OCI-LY7 (cell line): ENCODE data around the gene ARL4A. TPM values are rescaled to one million over a fixed set of nuclear protein-coding genes. Genes with fewer than 3 reads are reported as not detected.

Source experiments
- Bru-seq: library from RNA; stranded (reverse); fragments of 400-500 nt; gene quantifications from one replicate; lab custom pipeline; 2021; lab: Mats Ljungman, UMichigan
- BruChase-seq, 2 experiments: library from RNA; stranded (reverse); fragments of 400-500 nt; gene quantifications; one replicate each; lab custom pipeline; 2021; lab: Mats Ljungman, UMichigan
- BruUV-seq: library from RNA; stranded (reverse); fragments of 400-500 nt; replicated peaks from 2 replicates; lab custom pipeline; 2021; lab: Mats Ljungman, UMichigan
- CTCF ChIA-PET: fragments of 300-600 bp; sonication (Branson Sonifier 250); formaldehyde crosslinking; loops from one replicate; lab custom pipeline; 2022; ENCODE audit warnings: antibody characterized with exemption; ENCODE audit not compliant: unreplicated experiment; lab: Charles Lee
- POLR2A ChIA-PET: fragments of 300-600 bp; sonication (Branson Sonifier 250); formaldehyde crosslinking; loops from one replicate; lab custom pipeline; 2022; ENCODE audit warnings: antibody characterized with exemption; lab: Charles Lee
- DNase-seq: peaks from one replicate; pipeline ENCODE4 v3.0.0-alpha.2; 2015; ENCODE audit warnings: low spot score
- H2AFZ ChIP-seq: fragments of 200-600 bp; sonication (generic), shearing (Covaris generic); 2 replicates; pipeline ENCODE4 v1.6.1; 2014; ENCODE audit warnings: mild to moderate bottlenecking, antibody characterized with exemption, low read length, moderate library complexity
- H3K27ac ChIP-seq: fragments of 200-600 bp; sonication (generic); 2 replicates; pipeline ENCODE4 v1.5.1; 2014; ENCODE audit warnings: mixed run types, low read depth, mild to moderate bottlenecking, moderate library complexity, low read length, inconsistent platforms; ENCODE audit not compliant: poor library complexity, severe bottlenecking
- H3K36me3 ChIP-seq: fragments of 200-600 bp; sonication (generic); 2 replicates; pipeline ENCODE4 v1.6.1; 2014; ENCODE audit warnings: mild to moderate bottlenecking, antibody characterized with exemption, low read length, moderate library complexity, mixed read lengths; ENCODE audit not compliant: insufficient read depth
- H3K4me1 ChIP-seq: fragments of 200-600 bp; sonication (generic); 2 replicates; pipeline ENCODE4 v1.5.1; 2014; ENCODE audit warnings: mild to moderate bottlenecking, low read length; ENCODE audit not compliant: insufficient read depth, poor library complexity, severe bottlenecking
- H3K4me2 ChIP-seq: fragments of 200-600 bp; sonication (generic); 2 replicates; pipeline ENCODE4 v1.6.1; 2014; ENCODE audit warnings: mild to moderate bottlenecking, low read length
- H3K4me3 ChIP-seq: fragments of 200-600 bp; sonication (generic); 2 replicates; pipeline ENCODE4 v1.5.1; 2014; ENCODE audit warnings: mild to moderate bottlenecking, low read depth, low read length; ENCODE audit not compliant: poor library complexity, severe bottlenecking
- H3K79me2 ChIP-seq: fragments of 200-600 bp; sonication (generic); 2 replicates; pipeline ENCODE4 v1.6.1; 2016; ENCODE audit warnings: low read depth, mild to moderate bottlenecking, low read length, moderate library complexity, mixed read lengths; ENCODE audit not compliant: insufficient read depth
- H3K9me2 ChIP-seq: fragments of 200-600 bp; sonication (generic); 2 replicates; pipeline ENCODE4 v1.6.1; 2016; ENCODE audit warnings: mild to moderate bottlenecking, low read length, mixed read lengths; ENCODE audit not compliant: insufficient read depth
- H3K9me3 ChIP-seq: fragments of 200-600 bp; sonication (generic); 2 replicates; pipeline ENCODE4 v1.6.1; 2014; ENCODE audit warnings: mild to moderate bottlenecking, mixed run types, low read length, mixed read lengths
- H4K20me1 ChIP-seq: fragments of 200-600 bp; sonication (generic); 2 replicates; pipeline ENCODE4 v1.6.1; 2014; ENCODE audit warnings: mild to moderate bottlenecking, antibody characterized with exemption, low read length, moderate library complexity, mixed read lengths; ENCODE audit not compliant: insufficient read depth
- CTCF ChIP-seq: fragments of 200-600 bp; sonication (generic); conservative IDR thresholded peaks from 2 replicates; pipeline ENCODE4 v1.5.1; 2014; ENCODE audit warnings: mild to moderate bottlenecking, antibody characterized with exemption, low read length, moderate library complexity, mixed read lengths
- EZH2phosphoT487 ChIP-seq: fragments of 200-600 bp; sonication (generic); IDR thresholded peaks from 2 replicates; pipeline ENCODE4 v1.6.1; 2018; ENCODE audit warnings: low read depth, borderline replicate concordance, mild to moderate bottlenecking, mixed run types, antibody characterized with exemption, low read length, moderate library complexity, mixed read lengths
- intact Hi-C: fragments of 100-400 bp; cut with micrococcal nuclease; formaldehyde crosslinking; loops from one replicate; pipeline ENCODE4 v1.10.0; 2022; ENCODE audit not compliant: unreplicated experiment
- long read RNA-seq: library from polyadenylated mRNA; stranded (forward); transcript quantifications from one replicate; pipeline ENCODE4 v2.0.0, GENCODE V29; 2022
- total RNA-seq, 2 experiments: library from RNA; depleted of rRNA in 1 of 2; stranded (reverse); fragments of >200 nt in 1 of 2; shearing (Covaris generic) in 1 of 2; gene quantifications; 2 replicates each; pipeline ENCODE4 v1.2.3, GENCODE V29; 2014 to 2022

Gene ARL4A
- total RNA-seq (2014; rRNA removed; shearing (Covaris generic)) (5.5 and 7.4 TPM in 2 replicates), total RNA-seq (2022) (10.1 and 13.1 TPM in 2 replicates), Bru-seq, nascent RNA (percentile 82 among the genes with signal in this experiment), BruChase-seq, experiment 1, labeled RNA remaining after a 6-hour chase (percentile 52 among the genes with signal in this experiment), BruChase-seq, experiment 2, labeled RNA remaining after a 2-hour chase (percentile 84 among the genes with signal in this experiment)
- long read RNA-seq, transcript ARL4A-204 (2 exons, 1,144 nt): minor isoform, 12 of 31 reads
- long read RNA-seq, transcript ARL4A-201 (2 exons, 1,147 nt): major isoform, 17 of 31 reads
- long read RNA-seq, partial matches to known transcripts: 0 of 31 reads
- long read RNA-seq, other reads (novel, unspliced or antisense): 0 of 31 reads

- H3K27ac ChIP-seq: peak within 1 kb of the TSS; percentile 79
- H2AFZ ChIP-seq: peak within 1 kb of the TSS; percentile 97
- peaks cover 14% of the 10 kb centered on the region for H3K4me1 ChIP-seq
- CTCF ChIA-PET: interaction anchor here (0.8 kb wide), 1 partner anchor 24 kb away, joined by 3 read pairs; no protein-coding TSS in a partner anchor
- POLR2A ChIA-PET: interaction anchor here (0.6 to 1.0 kb wide), 2 partner anchors 12 to 21 kb away, joined by 3 read pairs; no protein-coding TSS in a partner anchor
- peaks cover 8% of the 10 kb centered on the region for H3K79me2 ChIP-seq
- H3K9me3 ChIP-seq: no peaks in the 10 kb centered on the region; the same call in 1 of the 2 replicates
- H3K4me3 ChIP-seq: peak within 1 kb of the TSS; percentile 82
- no peaks in the 10 kb centered on the region for H3K36me3 ChIP-seq
- BruUV-seq: no TSS peak
- H3K9me2 ChIP-seq: no peaks in the 10 kb centered on the region
- H4K20me1 ChIP-seq: 0 out of 2 replicates have a peak, but pooled peaks cover 5% of the 10 kb centered on the region
- TF ChIP-seq EZH2phosphoT487 (no peak), CTCF (peak; percentile 61; the same call in 1 of the 2 replicates)
- peak within 1 kb of the TSS; percentile 78 for H3K4me2 ChIP-seq
- DNase-seq: peak; percentile 91
- intact Hi-C loops: no loop called here
These were observed at the start of gene ARL4A for GRCh38 chr7:12686891-12687717. Gene ARL4A (plus strand): TSS chr7:12687633. CDS start chr7:12688255, 622 bp downstream.

GRCh38 chr7:12637819-12638592, 49.4 kb upstream of the ARL4A start:
- H3K9me3 ChIP-seq: no peaks in the 10 kb centered on the region
- no TSS peak for BruUV-seq
- POLR2A ChIA-PET: interaction anchor here (0.6 to 1.5 kb wide), 2 partner anchors 29 to 1069 kb away, joined by 3 to 4 read pairs; no protein-coding TSS in a partner anchor
- H4K20me1 ChIP-seq: no peaks in the 10 kb centered on the region
- no peaks in the 10 kb centered on the region for H3K79me2 ChIP-seq
- TF ChIP-seq EZH2phosphoT487 (no peak), CTCF (no peak)
- H3K4me3 ChIP-seq: no peak overlapping the region
- no peak overlapping the region for H3K4me2 ChIP-seq
- no peak overlapping the region for H3K27ac ChIP-seq
- H2AFZ ChIP-seq: no peak overlapping the region
- H3K36me3 ChIP-seq: no peaks in the 10 kb centered on the region
- no peak for DNase-seq
- no peaks in the 10 kb centered on the region for H3K9me2 ChIP-seq
- intact Hi-C loops: loop anchor here (2.0 kb wide), 1 partner anchor 625 kb away; no protein-coding TSS in a partner anchor
- H3K4me1 ChIP-seq: no peaks in the 10 kb centered on the region
- CTCF ChIA-PET: no interaction called here
